ENCODE data around the gene APOL2.
"Not testable (repeated sequence)": the region's sequence is repeated elsewhere in the genome, so short reads cannot be mapped to it uniquely, and the experiment has no call there.

APOL2 gene

GRCh38 chr22:36221799-36222751 lies 17.3 kb downstream of the APOL2 start:
- peak; percentile 39 to 46 for DNase-seq (ENCODE audit: low read depth in 2 of 2)

- DNase-seq (ENCODE audit: low read depth in 2 of 2), result no peak
These were observed 18.8 kb downstream of the APOL2 start for GRCh38 chr22:36220451-36220921.

DNA sequence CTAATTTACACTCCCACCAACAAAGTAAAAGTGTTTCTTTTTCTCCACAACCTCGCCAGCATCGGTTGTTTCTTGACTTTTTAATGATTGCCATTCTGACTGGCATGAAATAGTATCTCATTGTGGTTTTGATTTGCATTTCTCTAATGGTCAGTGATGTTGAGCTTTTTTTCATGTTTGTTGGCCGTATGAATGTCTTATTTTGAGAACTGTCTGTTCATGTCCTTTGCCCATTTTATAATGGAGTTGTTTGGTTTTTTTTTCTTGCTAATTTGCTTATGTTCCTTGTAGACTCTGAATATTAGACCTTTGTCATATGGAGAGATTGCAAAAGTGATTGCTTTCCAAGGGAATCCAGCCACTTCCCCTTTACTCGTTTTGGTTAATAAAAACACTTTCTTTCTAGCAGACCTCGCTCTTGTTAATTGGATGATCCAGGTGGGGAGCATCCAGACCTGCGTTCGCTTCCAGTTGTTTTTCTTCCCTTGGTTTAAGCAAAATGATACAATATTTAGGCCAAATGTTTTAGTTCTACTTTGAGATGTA lies 20.6 kb downstream of the APOL2 start:
- no peak for DNase-seq (ENCODE audit: low read depth in 2 of 2)

DNA sequence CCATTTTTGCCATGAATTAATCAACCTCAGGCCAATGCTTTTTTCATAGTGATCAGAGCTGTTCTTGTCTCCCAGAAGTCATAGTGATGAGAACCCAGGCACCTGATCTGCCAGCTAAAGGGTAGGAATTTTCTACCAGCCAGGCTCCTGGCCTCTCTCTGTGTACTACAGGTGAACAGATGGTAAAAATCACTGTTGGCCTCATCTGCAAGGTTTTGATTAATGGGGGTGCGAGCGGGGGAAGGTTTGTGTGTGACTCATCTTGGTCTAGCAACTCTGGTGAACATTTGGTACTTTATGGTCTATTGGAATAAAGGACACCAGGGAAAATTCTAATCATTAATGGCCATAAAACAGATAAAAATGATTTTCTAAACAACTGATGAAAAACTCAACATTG lies 23.3 kb downstream of the APOL2 start:
- DNase-seq (ENCODE audit: low read depth in 2 of 2), result no peak

DNA sequence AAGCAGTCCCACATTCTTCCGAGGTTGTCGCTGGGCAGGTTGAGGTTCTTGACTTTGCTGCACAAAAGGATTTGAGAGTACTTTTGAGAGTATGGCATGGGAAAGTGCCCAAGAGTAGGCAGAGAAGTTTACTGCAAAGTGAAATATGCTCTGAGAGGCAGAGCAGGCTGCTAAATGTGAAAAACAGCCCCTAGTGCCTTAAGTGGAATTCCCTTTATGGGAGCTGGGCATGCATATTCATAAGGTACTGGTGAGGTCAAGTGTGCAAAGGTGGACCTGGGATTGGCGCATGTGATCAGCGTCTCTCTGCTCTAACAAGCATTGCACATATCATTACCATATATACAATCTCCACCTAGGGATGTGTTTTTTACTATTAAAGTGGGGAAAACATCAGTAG lies 25.7 kb downstream of the APOL2 start:
- DNase-seq (ENCODE audit: low read depth in 2 of 2), result no peak

GRCh38 chr22:36212901-36213300 lies 26.4 kb downstream of the APOL2 start:
- DNase-seq (ENCODE audit: low read depth in 2 of 2), result no peak

DNA sequence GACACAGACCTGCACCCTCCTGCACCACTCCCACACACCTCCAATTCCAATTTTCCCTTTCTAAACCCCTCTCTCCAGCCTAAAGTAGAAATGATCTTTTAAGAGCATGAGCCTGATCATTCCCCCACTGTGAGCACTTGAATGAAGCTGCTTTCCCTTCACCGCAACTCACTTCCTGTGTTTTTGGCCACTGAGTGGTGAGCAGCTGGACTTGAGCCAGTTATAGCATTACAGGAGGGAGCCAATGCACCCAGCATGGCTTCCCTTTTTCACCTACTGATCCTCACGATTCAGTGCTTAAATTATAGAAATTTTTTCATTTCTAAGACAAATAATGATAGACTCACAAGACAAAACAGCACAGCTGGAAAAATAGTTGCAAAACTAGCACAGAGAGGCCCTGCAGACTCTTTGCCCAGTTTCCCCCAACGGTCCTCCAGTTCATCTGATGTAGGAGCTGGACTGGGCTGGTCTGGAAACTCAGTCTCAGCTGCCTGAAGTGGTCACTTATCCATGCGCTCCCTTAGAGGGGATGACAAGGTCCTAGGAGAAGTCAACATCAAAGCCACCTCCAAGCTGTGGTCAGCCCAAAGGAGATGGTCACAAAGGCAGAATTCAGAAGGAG lies 28.0 kb downstream of the APOL2 start:
- no peak for DNase-seq (ENCODE audit: low read depth in 2 of 2)

DNA sequence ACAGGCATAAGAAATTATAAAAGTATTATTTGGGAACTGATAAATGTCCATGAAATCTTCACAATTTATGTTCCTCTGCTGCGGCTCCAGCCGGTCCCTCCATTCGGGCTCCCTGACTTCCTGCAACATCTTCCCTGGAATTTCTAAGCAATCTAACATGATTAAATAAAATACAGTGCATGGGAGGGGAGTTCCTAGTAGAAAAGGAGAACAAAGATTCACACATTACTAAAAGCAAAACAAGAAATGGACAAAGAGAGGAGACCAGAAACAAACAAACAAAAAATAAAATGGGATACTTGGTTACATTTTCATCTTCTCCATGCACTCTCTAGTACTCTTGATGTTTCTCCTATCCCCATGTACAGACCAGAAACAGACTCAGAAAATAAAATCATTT lies 29.1 kb downstream of the APOL2 start:
- DNase-seq (ENCODE audit: low read depth in 2 of 2), result no peak

DNA sequence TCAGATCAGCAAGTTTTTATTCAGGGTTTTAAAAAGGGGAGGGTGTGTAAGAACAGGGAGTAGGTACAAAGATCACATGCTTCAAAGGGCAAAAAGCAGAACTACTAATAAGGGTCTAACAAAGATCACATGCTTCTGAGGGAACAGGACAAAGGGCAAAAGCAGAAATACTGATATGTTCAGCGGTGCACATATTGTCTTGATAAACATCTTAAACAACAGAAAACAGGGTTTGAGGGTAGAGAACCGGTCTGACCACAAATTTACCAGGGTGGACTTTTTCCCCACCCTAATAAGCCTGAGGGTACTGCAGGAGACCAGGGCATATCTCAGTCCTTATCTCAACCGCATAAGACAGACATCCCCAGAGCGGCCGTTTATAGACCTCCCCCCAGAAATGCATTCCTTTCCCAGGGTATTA lies 29.8 kb downstream of the APOL2 start:
- DNase-seq (ENCODE audit: low read depth in 2 of 2), result not testable (repeated sequence)

- no peak for DNase-seq (ENCODE audit: low read depth in 2 of 2)
These were observed 30.4 kb downstream of the APOL2 start for GRCh38 chr22:36208914-36209313.

DNA sequence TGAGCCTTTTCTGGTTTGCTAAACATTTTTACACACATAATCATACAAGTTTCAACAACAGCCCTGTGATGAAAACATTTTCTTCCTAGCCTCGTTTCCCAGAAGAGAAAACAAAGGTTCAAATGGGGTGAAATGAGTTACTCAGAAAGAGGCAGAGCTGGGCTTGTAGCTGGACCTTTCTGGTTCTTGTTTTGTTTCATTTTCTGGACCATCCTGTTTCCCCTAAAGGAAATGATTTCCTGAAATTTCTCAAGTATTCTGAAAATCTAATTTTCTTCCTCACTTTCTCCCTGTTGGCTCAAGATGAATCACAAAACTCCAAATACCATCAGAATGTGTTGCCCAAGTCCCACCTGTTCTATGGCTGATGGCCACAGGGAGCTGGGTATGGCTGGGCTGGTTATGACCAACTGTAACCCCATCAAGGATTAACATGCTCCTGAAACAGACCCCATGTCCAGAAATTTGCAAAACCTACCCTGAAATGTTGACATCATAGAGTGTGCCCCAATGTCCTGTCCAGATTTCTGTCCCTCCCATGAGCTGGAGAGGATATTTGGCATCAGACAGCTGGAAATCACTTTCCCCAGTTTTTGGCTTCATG lies 31.1 kb downstream of the APOL2 start:
- DNase-seq (ENCODE audit: low read depth in 2 of 2), result no peak

GRCh38 chr22:36206255-36206654 lies 33.1 kb downstream of the APOL2 start:
- no peak for DNase-seq (ENCODE audit: low read depth in 2 of 2)

DNA sequence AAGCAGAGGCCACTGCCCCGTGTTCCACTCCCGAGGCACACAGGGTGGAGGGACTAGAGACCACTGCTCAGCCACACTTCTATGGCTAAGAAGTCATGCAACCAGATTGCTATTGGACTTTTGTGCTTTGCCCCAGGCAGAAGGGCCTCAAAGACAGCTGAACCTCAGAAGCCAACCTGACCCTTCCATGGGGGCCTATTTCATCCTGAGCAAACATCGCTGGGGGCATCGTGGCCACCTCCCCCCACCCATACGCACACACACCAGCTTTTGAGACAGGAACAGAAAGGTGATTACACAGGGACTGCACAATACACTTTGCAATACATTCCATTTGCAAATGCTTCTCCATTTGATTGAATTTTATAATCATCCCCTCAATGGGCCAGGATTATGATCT lies 33.8 kb downstream of the APOL2 start:
- not testable (repeated sequence) for DNase-seq (ENCODE audit: low read depth in 2 of 2)

GRCh38 chr22:36204632-36205015 lies 34.7 kb downstream of the APOL2 start:
- DNase-seq (ENCODE audit: low read depth in 2 of 2), result no peak

- no peak for DNase-seq (ENCODE audit: low read depth in 2 of 2)
These were observed 35.2 kb downstream of the APOL2 start for GRCh38 chr22:36204001-36204631.

- not testable (repeated sequence) for DNase-seq (ENCODE audit: low read depth in 2 of 2)
These were observed 35.9 kb downstream of the APOL2 start for GRCh38 chr22:36203441-36203840.

DNA sequence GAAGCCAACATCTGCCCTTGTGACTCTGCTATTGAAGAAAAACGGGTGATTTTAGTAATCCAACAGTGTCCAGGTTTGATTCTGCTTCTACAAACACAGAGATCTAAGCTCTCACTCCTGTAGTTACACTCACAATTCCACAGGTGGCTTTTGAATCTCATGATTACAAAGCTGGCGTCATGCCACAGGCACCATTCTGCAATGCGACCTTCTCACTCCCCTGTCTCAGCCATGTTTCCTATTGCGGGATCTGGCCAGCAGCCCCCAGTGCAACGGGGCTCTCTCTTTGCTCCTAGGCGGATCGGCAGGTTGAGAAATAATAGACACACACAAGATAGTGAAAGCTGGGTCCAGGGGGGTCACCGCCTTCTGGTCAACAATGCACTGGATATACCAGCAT lies 36.4 kb downstream of the APOL2 start:
- DNase-seq (ENCODE audit: low read depth in 2 of 2), result not testable (repeated sequence)

DNA sequence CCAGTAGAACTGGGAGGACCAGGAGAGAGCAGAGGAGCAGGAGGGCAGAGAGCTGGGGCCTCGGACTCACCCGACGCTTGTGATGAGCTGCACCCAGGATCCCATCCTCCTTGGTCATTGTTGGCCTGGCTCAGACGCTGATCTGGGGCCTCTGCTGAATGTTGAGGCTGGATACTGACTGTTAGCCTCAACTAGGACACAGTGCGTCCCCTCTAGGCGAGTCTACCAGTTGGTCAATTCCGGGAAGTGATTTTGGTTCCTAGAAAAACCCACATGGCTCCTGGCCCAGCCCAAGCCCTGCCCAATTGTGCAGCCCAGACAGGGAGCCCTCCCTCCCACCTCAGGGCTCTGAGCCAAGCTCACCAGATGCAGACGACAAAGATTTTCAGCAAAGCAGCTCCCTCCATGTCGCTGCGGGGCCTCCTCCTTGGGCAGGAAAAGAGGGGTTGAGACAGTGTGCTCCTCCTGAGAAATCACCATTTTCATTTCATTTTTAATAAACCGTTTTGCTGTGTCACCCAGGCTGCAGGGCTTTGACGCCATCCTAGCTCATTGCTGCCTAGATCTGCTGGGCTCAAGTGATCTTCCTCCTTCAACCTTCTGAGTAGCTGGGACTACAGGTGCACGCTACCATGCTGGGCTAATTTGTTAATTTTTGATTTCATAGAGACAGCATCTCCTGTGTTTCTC lies 37.6 kb downstream of the APOL2 start, which contains the start of gene APOL4:
Gene APOL4 (minus strand): TSS at position 180 of the 690 bp plus-strand sequence. CDS start 75 bp downstream, at position 105.
- no peak for DNase-seq (ENCODE audit: low read depth in 2 of 2)

GRCh38 chr22:36201025-36201424 lies 38.3 kb downstream of the APOL2 start:
- DNase-seq (ENCODE audit: low read depth in 2 of 2), result not testable (repeated sequence)

DNA sequence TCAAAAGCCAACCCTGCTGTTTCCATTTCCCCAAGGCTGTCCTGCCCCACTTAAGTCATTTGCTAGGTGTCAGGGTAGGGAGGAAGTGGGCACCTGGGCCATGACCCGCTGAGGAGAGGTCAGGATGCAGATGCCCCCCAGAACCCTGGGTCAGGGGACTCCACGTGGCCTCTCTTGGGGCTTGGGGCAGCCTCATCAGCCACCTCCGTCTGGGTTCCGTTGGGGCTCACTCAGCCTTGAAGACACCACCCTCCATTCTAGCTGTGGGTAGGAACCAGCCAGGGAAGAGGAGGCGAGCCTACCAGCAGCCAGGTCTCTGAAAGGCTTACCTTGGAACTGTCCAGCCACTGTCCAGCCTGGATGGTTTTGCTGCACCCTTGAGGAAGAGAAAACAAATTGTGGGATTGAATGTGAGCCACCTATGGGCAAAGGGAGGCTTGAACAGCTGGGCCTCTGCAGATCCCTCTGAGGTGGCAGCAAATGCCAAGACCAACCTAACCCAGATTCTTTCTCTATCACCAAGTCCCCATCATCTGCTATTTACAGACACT lies 40.3 kb downstream of the APOL2 start:
- no peak for DNase-seq (ENCODE audit: low read depth in 2 of 2)

DNA sequence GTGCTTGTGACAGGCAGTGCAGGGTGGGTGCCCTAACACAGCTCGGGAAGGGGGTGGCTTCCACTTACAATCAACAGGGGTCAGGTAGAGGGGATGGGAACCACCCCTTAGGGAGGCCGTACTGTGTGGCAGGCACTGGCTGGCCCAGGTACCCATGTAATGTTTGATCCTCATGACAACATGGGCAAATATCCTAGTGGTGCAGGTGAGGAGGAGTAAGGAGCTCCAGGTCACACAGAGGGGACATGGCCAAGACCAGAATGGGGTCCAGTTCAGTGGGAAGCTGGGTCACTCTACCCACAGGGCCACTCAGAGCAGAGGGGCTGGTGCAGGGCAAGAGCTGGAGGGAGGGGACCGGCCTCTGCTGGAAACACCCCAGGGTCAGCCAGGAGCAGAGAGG lies 40.8 kb downstream of the APOL2 start:
- no peak for DNase-seq (ENCODE audit: low read depth in 2 of 2)
